HEK293T (cell line): ENCODE measurements around the gene RPGR.

Source experiments
- CTCF ChIA-PET: fragments of 350-600 bp; formaldehyde crosslinking; extraction: SDS; loops from one replicate; lab custom pipeline; 2021; ENCODE audit warnings: antibody characterized with exemption, inconsistent platforms; lab: Yijun Ruan, JAX
- POLR2A ChIA-PET: fragments of 350-600 bp; formaldehyde crosslinking; extraction: SDS; loops from one replicate; lab custom pipeline; 2020; ENCODE audit warnings: antibody characterized with exemption, inconsistent platforms; lab: Yijun Ruan, JAX
- DNase-seq: peaks from one replicate; pipeline ENCODE4 v3.0.0; 2012; ENCODE audit warnings: mixed read lengths; ENCODE audit errors: extremely low spot score
- ARNT ChIP-seq: fragments of 450-650 bp; IDR thresholded peaks from 2 replicates; pipeline ENCODE4 v1.6.1; 2017; ENCODE audit warnings: mild to moderate bottlenecking
- BHLHE40 ChIP-seq: fragments of 450-650 bp; IDR thresholded peaks from 2 replicates; pipeline ENCODE4 v1.6.1; 2016; ENCODE audit warnings: mild to moderate bottlenecking, moderate library complexity, borderline replicate concordance
- CTBP1 ChIP-seq: fragments of 450-650 bp; IDR thresholded peaks from 2 replicates; pipeline ENCODE4 v1.6.1; 2016; ENCODE audit warnings: borderline replicate concordance
- ELF4 ChIP-seq: fragments of 450-650 bp; IDR thresholded peaks from 2 replicates; pipeline ENCODE4 v1.6.1; 2017; ENCODE audit warnings: antibody characterized with exemption
- FOXA1 ChIP-seq: fragments of 450-650 bp; IDR thresholded peaks from 2 replicates; pipeline ENCODE4 v1.6.1; 2016; ENCODE audit warnings: mild to moderate bottlenecking
- FOXK2 ChIP-seq: fragments of 450-650 bp; IDR thresholded peaks from 2 replicates; pipeline ENCODE4 v1.6.1; 2016; ENCODE audit warnings: mild to moderate bottlenecking
- FOXM1 ChIP-seq: fragments of 450-650 bp; IDR thresholded peaks from 2 replicates; pipeline ENCODE4 v1.6.1; 2017; ENCODE audit warnings: mild to moderate bottlenecking, borderline replicate concordance
- HDGF ChIP-seq: fragments of 450-650 bp; IDR thresholded peaks from 2 replicates; pipeline ENCODE4 v1.6.1; 2017; ENCODE audit warnings: antibody characterized with exemption, borderline replicate concordance
- L3MBTL2 ChIP-seq: fragments of 450-650 bp; conservative IDR thresholded peaks from 2 replicates; pipeline ENCODE4 v1.6.1; 2016; ENCODE audit warnings: mild to moderate bottlenecking
- LEF1 ChIP-seq: fragments of 450-650 bp; IDR thresholded peaks from 2 replicates; pipeline ENCODE4 v1.6.1; 2017; ENCODE audit warnings: mild to moderate bottlenecking, borderline replicate concordance
- NFRKB ChIP-seq: fragments of 450-650 bp; IDR thresholded peaks from 2 replicates; pipeline ENCODE4 v1.6.1; 2016; ENCODE audit warnings: mild to moderate bottlenecking, moderate library complexity
- SP1 ChIP-seq: fragments of 450-650 bp; IDR thresholded peaks from 2 replicates; pipeline ENCODE4 v1.6.1; 2017
- SUZ12 ChIP-seq: fragments of 450-650 bp; IDR thresholded peaks from 2 replicates; pipeline ENCODE4 v1.6.1; 2016; ENCODE audit warnings: mild to moderate bottlenecking
- TARDBP ChIP-seq: fragments of 450-650 bp; IDR thresholded peaks from 2 replicates; pipeline ENCODE4 v1.6.1; 2016
- ZNF384 ChIP-seq: fragments of 450-650 bp; IDR thresholded peaks from 2 replicates; pipeline ENCODE4 v1.6.1; 2016
- TF ChIP-seq, protein P1 (sequence below): fragments of 450-650 bp; IDR thresholded peaks from 2 replicates; pipeline ENCODE4 v1.6.1; 2016

The RPGR gene

GRCh38 chrX:38318196-38318595, 9.1 kb downstream of the RPGR start:
- TF ChIP-seq CTBP1, result no peak
- no peak for TF ChIP-seq BHLHE40
- TF ChIP-seq LEF1, result no peak
- no peak for TF ChIP-seq FOXK2
- no peak for TF ChIP-seq ELF4
- no peak for TF ChIP-seq ARNT
- TF ChIP-seq, protein P1, sequence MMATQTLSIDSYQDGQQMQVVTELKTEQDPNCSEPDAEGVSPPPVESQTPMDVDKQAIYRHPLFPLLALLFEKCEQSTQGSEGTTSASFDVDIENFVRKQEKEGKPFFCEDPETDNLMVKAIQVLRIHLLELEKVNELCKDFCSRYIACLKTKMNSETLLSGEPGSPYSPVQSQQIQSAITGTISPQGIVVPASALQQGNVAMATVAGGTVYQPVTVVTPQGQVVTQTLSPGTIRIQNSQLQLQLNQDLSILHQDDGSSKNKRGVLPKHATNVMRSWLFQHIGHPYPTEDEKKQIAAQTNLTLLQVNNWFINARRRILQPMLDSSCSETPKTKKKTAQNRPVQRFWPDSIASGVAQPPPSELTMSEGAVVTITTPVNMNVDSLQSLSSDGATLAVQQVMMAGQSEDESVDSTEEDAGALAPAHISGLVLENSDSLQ, result no peak
- TF ChIP-seq SP1, result no peak
- no peak for TF ChIP-seq L3MBTL2
- TF ChIP-seq ZNF384, result no peak
- TF ChIP-seq NFRKB, result no peak
- TF ChIP-seq SUZ12, result no peak
- no peak for TF ChIP-seq FOXM1
- no peak for TF ChIP-seq FOXA1
- TF ChIP-seq TARDBP, result no peak
- no peak for TF ChIP-seq HDGF
- ChIA-PET CTCF (no interaction called here), POLR2A (no interaction called here)
- no peak for DNase-seq

- no peak for TF ChIP-seq ELF4
- no peak for TF ChIP-seq NFRKB
- no peak for TF ChIP-seq LEF1
- TF ChIP-seq ARNT, result no peak
- no peak for TF ChIP-seq BHLHE40
- no peak for TF ChIP-seq ZNF384
- TF ChIP-seq, protein P1, result no peak
- TF ChIP-seq FOXM1, result no peak
- no peak for TF ChIP-seq SP1
- no peak for TF ChIP-seq TARDBP
- TF ChIP-seq CTBP1, result no peak
- no peak for TF ChIP-seq L3MBTL2
- no peak for TF ChIP-seq SUZ12
- TF ChIP-seq FOXA1, result no peak
- TF ChIP-seq HDGF, result no peak
- no peak for TF ChIP-seq FOXK2
- ChIA-PET POLR2A (no interaction called here), CTCF (no interaction called here)
- no peak for DNase-seq
Measured at GRCh38 chrX:38315186-38315585, 12.1 kb downstream of the RPGR start.

DNA sequence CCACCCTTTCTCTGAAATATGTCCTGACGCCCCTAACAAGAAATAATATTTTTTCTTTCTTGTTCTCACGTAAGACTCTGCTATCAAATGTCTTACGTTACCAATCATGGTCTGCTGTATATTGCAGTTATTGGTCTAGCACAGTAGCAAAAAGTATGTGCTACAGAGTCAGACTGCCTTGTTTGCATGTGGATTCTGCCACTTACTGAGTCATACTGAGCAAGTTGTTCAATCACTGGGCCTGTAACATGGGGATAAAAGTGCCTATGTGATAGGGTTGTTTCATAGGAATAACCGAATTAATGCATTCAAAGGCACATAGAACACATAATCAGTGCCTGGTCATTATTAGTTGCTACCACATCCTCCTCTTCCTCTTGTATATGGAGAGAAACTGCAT, 14.1 kb downstream of the RPGR start:
- no peak for TF ChIP-seq ELF4
- TF ChIP-seq TARDBP, result no peak
- no peak for TF ChIP-seq ZNF384
- no peak for TF ChIP-seq L3MBTL2
- TF ChIP-seq FOXA1, result no peak
- TF ChIP-seq, protein P1, result no peak
- TF ChIP-seq SP1, result no peak
- no peak for TF ChIP-seq SUZ12
- no peak for TF ChIP-seq NFRKB
- no peak for TF ChIP-seq LEF1
- no peak for TF ChIP-seq ARNT
- no peak for TF ChIP-seq CTBP1
- ChIA-PET POLR2A (no interaction called here), CTCF (no interaction called here)
- no peak for DNase-seq

DNA sequence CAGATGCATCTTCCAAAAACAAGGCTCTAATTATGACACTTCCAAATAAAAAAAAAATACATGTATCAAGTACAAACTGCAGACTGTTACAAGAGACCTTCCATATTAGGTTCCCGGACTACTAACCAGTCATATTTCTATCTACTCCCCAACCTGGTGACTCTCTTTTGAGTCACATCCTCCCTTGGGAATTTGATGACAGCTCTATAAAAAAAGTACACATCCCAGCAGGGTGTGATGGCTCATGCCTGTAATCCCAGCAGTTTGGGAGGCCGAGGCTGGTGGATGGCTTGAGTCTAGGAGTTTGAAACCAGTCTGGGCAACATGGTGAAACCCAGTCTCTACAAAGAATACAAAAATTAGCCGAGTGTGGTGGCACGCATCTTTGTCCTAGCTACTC, 14.9 kb downstream of the RPGR start:
- DNase-seq, result no peak
- CTCF ChIA-PET, result no interaction called here

GRCh38 chrX:38311743-38312142, 15.6 kb downstream of the RPGR start:
- no peak for DNase-seq
- TF ChIP-seq FOXK2 (no peak), FOXA1 (no peak), HDGF (no peak), LEF1 (no peak), NFRKB (no peak), FOXM1 (no peak), ARNT (no peak), BHLHE40 (no peak), L3MBTL2 (no peak)
- ChIA-PET CTCF (no interaction called here), POLR2A (no interaction called here)

More for the DNA sequence above, 14.9 kb downstream of the RPGR start:
- TF ChIP-seq ARNT, result no peak
- no peak for TF ChIP-seq CTBP1
- TF ChIP-seq SUZ12, result no peak
- no peak for TF ChIP-seq BHLHE40
- no peak for TF ChIP-seq FOXM1
- no peak for TF ChIP-seq FOXA1
- TF ChIP-seq, protein P1, result no peak
- TF ChIP-seq TARDBP, result no peak
- TF ChIP-seq HDGF, result no peak
- no peak for TF ChIP-seq ELF4
- no peak for TF ChIP-seq L3MBTL2
- no peak for TF ChIP-seq LEF1
- no peak for TF ChIP-seq SP1
- TF ChIP-seq NFRKB, result no peak
- TF ChIP-seq ZNF384, result no peak
- no peak for TF ChIP-seq FOXK2
- POLR2A ChIA-PET, result no interaction called here

DNA sequence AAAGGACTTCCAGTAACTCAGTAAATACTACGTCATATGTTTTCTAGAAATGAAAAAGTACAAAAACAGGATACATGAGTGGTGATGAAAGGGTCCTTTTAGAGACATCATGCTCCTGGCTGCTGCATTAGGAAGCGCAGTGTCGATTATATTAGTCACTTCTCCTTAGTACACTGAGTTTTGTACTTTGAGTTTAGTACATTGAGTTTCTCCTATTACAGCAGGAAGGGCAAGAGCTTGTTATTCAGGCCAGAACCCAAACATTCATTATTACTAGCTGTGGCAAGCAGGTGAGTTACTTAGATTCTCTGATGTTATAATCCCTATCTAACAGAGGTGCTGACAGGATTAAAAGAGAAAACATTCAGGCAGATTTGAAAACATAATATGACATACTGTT, 21.3 kb downstream of the RPGR start:
- ChIA-PET CTCF (interaction anchor here (0.6 kb wide), 1 partner anchor 346 kb away, joined by 4 read pairs; no protein-coding TSS in a partner anchor), POLR2A (no interaction called here)
- no peak for DNase-seq
- TF ChIP-seq FOXK2 (no peak), BHLHE40 (no peak)
